ENCODE data around the gene INHA. TPM values are rescaled to one million over a fixed set of nuclear protein-coding genes. Genes with fewer than 3 reads are reported as not detected.

INHA gene
- total and polyA plus RNA-seq, 7 donors, result 0.31 to 0.46 (median 0.34) TPM; not detected in 3

DNA sequence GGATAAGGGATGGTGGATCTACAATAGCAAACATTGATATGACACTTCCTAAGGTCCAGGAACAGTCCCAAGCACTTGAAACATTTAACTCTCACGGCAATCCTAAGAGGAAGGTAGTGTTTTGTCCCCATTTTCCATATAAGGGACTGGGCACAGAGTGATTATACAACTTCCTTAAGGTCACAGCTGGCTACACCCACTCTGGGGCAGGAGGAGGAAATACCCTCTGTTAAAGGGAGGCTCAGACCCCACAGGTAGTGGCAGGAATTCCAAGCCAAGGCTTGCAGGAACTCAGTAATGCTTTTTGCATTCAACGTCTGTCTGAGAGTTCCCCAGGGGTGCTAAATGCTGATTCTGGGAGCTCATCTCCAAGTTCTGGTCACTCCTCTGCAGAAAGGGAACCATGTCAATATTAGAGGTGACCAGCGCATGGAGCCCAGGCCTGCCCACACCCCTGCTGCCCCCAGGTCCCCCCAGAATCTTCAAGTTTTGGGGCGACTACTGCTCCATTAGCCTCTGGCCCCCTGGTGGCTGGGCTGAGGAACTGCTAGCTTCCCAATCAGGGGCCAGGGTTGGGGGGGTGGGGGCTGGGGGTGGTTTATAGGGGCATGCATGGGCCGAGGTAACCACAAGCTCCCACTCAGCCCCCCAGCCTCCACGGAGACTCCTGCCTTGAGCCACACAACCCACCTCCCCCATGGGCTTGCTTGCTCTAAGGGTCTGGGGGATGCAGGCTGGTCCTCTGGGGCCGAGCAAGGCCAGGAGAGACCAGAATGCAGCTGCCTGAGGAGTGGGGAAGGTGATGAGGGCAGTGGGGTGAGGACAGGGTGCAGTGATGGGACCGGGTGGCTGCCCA, 11.8 kb upstream of the INHA start:
- WGBS, 2 donors, result 35 to 37% methylated on average over 8 of the region's 8 CpGs
- H3K36me3 ChIP-seq, result peaks cover 0 to 59% (median 4%) of the 10 kb centered on the region in 4 donors

DNA sequence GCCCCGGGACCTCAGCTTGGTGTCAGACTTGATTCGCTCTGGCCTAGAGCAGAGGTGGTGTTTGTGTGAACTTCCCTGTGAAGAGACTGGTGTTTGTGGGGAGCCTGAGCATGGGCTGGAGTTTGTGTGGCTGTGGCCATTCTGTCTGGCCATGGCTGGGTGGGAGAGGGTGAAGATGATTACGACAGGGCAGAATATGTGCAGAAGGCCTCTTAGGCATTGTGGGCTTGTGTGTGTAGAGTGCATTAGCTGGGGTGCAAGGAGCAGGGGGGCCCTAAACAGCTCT, 11.3 kb upstream of the INHA start:
- Histone ChIP-seq H3K36me3 (peaks cover 0 to 55% (median 4%) of the 10 kb centered on the region in 4 donors), H3K4me1 (peaks cover 0 to 5% (median 0%) of the 10 kb centered on the region in 4 donors), H3K27me3 (no peaks in the 10 kb centered on the region), H3K9me3 (no peaks in the 10 kb centered on the region), H3K27ac (no peak overlapping the region), H3K4me3 (no peak overlapping the region)
- DNase-seq, result no peak
- WGBS, 2 donors, result 86 to 89% methylated on average over 3 of the region's 3 CpGs
- intact Hi-C loops (cut with DNase I), result no loop called here
- TF ChIP-seq POLR2AphosphoS5 (IDR thresholded peaks at IDR 0.05), result no peak
- TF ChIP-seq, protein P1, sequence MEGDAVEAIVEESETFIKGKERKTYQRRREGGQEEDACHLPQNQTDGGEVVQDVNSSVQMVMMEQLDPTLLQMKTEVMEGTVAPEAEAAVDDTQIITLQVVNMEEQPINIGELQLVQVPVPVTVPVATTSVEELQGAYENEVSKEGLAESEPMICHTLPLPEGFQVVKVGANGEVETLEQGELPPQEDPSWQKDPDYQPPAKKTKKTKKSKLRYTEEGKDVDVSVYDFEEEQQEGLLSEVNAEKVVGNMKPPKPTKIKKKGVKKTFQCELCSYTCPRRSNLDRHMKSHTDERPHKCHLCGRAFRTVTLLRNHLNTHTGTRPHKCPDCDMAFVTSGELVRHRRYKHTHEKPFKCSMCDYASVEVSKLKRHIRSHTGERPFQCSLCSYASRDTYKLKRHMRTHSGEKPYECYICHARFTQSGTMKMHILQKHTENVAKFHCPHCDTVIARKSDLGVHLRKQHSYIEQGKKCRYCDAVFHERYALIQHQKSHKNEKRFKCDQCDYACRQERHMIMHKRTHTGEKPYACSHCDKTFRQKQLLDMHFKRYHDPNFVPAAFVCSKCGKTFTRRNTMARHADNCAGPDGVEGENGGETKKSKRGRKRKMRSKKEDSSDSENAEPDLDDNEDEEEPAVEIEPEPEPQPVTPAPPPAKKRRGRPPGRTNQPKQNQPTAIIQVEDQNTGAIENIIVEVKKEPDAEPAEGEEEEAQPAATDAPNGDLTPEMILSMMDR (IDR thresholded peaks at IDR 0.05), result no peak
- no peak for TF ChIP-seq EP300 (IDR thresholded peaks at IDR 0.05)
- no peak for TF ChIP-seq POLR2A (IDR thresholded peaks at IDR 0.05)

More for the DNA sequence above, 11.8 kb upstream of the INHA start:
- Histone ChIP-seq H3K27me3 (no peaks in the 10 kb centered on the region), H3K4me3 (no peak overlapping the region), H3K4me1 (peaks cover 0 to 5% (median 0%) of the 10 kb centered on the region in 4 donors), H3K27ac (no peak overlapping the region), H3K9me3 (no peaks in the 10 kb centered on the region)
- TF ChIP-seq, protein P1 (IDR thresholded peaks at IDR 0.05), result peak in 2 of 4 experiments; percentile 25 to 82
- TF ChIP-seq POLR2A (IDR thresholded peaks at IDR 0.05), result no peak
- DNase-seq, result no peak
- intact Hi-C loops (cut with DNase I), result no loop called here

DNA sequence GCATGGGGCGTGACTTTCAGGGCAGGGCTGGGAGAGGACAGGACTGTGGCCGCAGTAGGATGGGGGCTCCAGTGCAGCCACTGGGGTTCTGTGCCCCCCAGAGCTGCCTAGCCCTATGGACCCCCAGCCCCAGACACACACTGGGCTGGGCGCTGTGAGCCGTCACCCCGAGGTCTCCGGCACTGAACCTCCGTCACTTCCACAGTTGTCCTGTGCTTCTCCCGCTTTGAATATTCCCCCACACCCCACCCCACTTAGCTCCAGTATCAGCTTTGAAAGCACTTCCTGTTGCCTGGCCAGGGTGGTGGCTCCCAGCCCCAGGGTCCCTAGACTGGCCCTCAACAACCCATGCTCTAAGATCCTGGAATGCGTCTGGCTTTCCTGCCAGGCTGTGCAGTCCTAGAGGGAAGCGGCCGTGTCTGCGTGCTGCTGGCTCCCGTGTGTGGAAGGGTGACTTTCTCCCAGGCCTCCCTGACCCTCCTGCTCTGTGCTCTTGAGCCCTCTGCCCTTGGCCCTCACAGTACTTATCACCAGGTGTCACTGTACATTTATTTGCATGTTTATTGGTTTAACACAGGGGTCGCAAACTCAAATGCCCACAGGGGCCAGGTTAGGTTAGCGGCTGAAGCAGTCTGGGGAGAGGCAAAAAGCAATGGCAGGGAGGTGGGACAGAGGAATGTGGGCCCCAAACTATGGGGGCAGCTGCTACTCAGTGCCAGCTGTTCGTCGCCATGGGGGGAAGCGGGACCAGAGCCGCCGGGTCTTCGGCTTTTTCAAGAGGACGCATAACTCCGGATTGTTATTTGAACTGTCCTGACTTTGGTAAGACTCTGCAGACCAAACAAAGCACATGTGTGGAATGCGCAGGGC, 10.7 kb upstream of the INHA start:
- Histone ChIP-seq H3K4me1 (peaks cover 0 to 5% (median 0%) of the 10 kb centered on the region in 4 donors), H3K27me3 (no peaks in the 10 kb centered on the region), H3K4me3 (no peak overlapping the region), H3K9me3 (no peaks in the 10 kb centered on the region), H3K27ac (no peak overlapping the region), H3K36me3 (peaks cover 0 to 49% (median 4%) of the 10 kb centered on the region in 4 donors)
- no peak for DNase-seq
- WGBS, 2 donors, result 85 to 88% methylated on average over 24 of the region's 24 CpGs
- TF ChIP-seq POLR2A (IDR thresholded peaks at IDR 0.05) (no peak), POLR2AphosphoS5 (IDR thresholded peaks at IDR 0.05) (no peak), EP300 (IDR thresholded peaks at IDR 0.05) (no peak)
- TF ChIP-seq, protein P1 (IDR thresholded peaks at IDR 0.05), result no peak
- intact Hi-C loops (cut with DNase I), result no loop called here

DNA sequence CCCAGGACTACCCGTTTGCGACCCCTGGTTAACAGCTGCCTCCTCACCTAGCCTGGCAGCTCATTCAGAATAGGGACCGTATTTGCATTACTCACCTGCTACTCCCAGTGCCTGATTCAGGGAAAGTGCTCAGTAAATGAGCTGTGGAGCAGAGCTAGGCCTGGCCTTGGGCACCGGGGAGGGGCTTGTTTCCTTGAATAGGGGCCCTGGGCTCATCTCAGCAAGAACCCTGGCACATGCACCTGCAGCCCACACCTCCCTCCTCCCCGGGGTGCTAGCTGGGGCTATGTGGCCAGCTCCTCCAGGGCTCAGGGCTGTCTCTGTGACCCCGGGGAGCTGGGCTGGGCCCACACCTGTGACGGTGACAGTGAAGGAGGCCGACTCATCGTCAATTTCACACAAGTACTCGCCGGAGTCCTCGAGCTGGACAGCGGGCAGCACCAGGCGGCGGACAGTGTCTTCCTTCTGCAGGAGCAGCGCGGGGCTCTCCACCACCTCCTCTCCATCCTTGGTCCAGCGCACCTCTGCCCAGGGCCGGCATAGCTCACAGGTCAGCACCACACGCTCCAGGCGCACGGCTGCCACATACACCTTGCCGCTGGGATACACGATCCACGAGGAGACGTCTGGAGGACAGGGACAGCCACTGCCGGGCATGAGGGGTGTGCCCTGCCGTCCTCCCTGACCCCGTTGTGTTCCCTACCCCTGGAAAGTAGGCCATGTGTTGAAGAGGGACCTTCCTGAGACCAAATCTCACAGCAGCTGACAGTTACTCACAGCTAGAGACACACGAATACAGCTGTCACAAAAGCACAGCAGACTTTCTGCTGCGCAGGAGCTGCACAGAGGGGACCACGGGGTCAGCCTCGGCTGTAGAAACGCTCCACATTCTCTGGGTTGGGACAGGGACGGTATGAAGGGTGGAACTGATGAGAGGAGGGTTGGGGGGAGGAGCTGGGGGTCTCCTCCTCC, 9.8 kb upstream of the INHA start:
- peaks cover 0 to 47% (median 4%) of the 10 kb centered on the region in 4 donors for H3K36me3 ChIP-seq
- no peak overlapping the region for H3K27ac ChIP-seq
- TF ChIP-seq, protein P1 (IDR thresholded peaks at IDR 0.05), result no peak
- no peak for TF ChIP-seq EP300 (IDR thresholded peaks at IDR 0.05)
- no peak for TF ChIP-seq POLR2A (IDR thresholded peaks at IDR 0.05)
- no peak for TF ChIP-seq POLR2AphosphoS5 (IDR thresholded peaks at IDR 0.05)
- DNase-seq, result no peak
- H3K9me3 ChIP-seq, result no peaks in the 10 kb centered on the region
- no peak overlapping the region for H3K4me3 ChIP-seq
- peaks cover 0 to 5% (median 0%) of the 10 kb centered on the region in 4 donors for H3K4me1 ChIP-seq
- H3K27me3 ChIP-seq, result no peaks in the 10 kb centered on the region
- intact Hi-C loops (cut with DNase I), result no loop called here
- WGBS, 2 donors, result 85% methylated on average over 35 of the region's 35 CpGs
